GM10248 (cell line): ENCODE measurements around the gene GTF2IRD1.
"Not testable (repeated sequence)": the region's sequence is repeated elsewhere in the genome, so short reads cannot be mapped to it uniquely, and the experiment has no call there.

Experiments
- CTCF ChIA-PET: fragments of 300-600 bp; sonication (Branson Sonifier 250); formaldehyde crosslinking; extraction: SDS; loops from one replicate; lab custom pipeline; 2021; ENCODE audit warnings: antibody characterized with exemption; lab: Yijun Ruan, JAX
- POLR2A ChIA-PET: fragments of 350-650 bp; sonication (Branson Sonifier 250); formaldehyde crosslinking; extraction: SDS; loops from one replicate; lab custom pipeline; 2020; ENCODE audit warnings: antibody characterized with exemption; lab: Yijun Ruan, JAX
- DNase-seq: peaks from one replicate; pipeline ENCODE4 v3.0.0; 2012; ENCODE audit errors: extremely low spot score
- TF ChIP-seq, protein P1 (sequence below): IDR thresholded peaks from 2 replicates; pipeline ENCODE4 v1.5.1; 2012; ENCODE audit warnings: mild to moderate bottlenecking, low read depth; ENCODE audit errors: extremely low read depth, missing control alignments, control extremely low read depth

The GTF2IRD1 gene

GRCh38 chr7:74489997-74490945 is 36.6 kb downstream of the GTF2IRD1 start:
- POLR2A ChIA-PET: interaction anchor here (0.7 kb wide), 1 partner anchor 509 kb away, joined by 9 read pairs; no protein-coding TSS in a partner anchor
- DNase-seq: no peak
- CTCF ChIA-PET: interaction anchor here (1.2 kb wide), 1 partner anchor 41 kb away, joined by 3 read pairs; no protein-coding TSS in a partner anchor
- TF ChIP-seq, protein P1, sequence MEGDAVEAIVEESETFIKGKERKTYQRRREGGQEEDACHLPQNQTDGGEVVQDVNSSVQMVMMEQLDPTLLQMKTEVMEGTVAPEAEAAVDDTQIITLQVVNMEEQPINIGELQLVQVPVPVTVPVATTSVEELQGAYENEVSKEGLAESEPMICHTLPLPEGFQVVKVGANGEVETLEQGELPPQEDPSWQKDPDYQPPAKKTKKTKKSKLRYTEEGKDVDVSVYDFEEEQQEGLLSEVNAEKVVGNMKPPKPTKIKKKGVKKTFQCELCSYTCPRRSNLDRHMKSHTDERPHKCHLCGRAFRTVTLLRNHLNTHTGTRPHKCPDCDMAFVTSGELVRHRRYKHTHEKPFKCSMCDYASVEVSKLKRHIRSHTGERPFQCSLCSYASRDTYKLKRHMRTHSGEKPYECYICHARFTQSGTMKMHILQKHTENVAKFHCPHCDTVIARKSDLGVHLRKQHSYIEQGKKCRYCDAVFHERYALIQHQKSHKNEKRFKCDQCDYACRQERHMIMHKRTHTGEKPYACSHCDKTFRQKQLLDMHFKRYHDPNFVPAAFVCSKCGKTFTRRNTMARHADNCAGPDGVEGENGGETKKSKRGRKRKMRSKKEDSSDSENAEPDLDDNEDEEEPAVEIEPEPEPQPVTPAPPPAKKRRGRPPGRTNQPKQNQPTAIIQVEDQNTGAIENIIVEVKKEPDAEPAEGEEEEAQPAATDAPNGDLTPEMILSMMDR: no peak

GRCh38 chr7:74491490-74491889 is 37.8 kb downstream of the GTF2IRD1 start:
- CTCF ChIA-PET, DNase-seq, POLR2A ChIA-PET: not testable (repeated sequence)

DNA sequence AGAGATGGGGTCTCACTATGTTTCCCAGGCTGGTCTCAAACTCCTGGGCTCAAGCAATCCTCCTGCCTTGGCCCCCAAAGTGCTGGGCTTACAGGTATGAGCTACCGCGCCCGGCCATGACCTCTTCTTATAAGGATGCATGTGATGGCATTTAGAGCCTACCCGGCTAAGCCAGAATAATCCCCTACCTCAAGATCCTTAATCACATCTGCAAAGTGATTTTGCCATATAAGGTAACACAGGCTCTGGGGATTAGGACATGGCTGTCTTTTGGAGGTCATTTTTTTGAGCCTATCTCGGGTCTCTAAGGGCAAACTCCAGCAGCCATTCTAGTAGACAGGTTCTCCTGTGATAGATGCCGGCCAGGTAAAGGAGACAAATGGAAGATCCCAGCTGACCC is 39.6 kb downstream of the GTF2IRD1 start:
- TF ChIP-seq, protein P1: no peak
- no peak for DNase-seq
- ChIA-PET CTCF (no interaction called here), POLR2A (no interaction called here)

- TF ChIP-seq, protein P1: no peak
- DNase-seq: no peak
- ChIA-PET CTCF (interaction anchor here (1.0 kb wide), 1 partner anchor 11 kb away, joined by 3 read pairs; no protein-coding TSS in a partner anchor), POLR2A (no interaction called here)
These were observed 40.4 kb downstream of the GTF2IRD1 start for GRCh38 chr7:74494076-74494548.

DNA sequence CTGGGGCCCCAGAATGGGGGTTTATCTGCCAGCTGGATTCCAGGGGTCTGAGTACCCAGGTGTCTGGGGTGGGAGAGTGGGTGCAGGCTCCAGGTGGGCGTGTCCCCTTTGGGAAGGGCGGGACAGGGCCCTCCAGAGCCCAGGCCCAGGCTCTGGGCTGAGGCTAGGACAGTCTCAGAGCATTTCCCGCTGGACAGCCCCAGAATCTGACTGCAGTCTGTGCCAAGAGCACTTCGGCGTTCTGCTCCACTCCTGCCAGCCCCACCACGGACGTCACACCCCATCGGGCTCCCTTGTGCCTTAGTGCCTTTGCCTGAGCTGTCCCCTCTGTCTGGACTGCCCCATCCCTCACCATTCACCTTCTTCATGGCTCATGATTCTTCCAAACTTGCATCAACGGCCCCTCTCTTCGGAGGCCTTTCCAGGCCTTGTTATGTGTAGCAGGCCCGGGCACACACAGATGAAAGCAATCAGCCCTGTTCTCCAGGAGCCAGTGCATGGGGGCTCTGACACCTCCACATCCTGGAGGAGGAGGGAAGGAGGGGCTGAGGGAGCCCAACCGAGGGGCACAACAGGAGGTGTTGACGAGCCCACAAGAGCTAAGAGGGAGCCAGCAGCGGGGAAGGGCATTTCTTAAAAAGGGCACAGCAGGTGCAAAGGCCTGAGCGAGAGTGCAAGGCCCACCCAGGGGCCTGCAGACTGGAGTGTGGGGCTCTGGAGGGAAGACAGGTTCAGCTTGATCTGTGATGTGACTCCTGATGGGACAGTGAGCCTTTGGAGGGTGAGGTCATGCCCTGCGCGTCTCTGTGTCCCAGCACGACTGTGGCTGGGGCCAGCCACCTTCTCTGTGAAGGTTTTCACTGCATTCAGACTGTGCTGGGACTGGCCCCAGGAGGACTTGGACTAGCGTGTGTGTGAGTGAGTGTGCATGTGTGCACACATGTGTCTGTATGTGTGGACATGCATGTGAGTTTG is 41.7 kb downstream of the GTF2IRD1 start:
- no peak for DNase-seq
- POLR2A ChIA-PET: no interaction called here
- CTCF ChIA-PET: no interaction called here
- TF ChIP-seq, protein P1: no peak

GRCh38 chr7:74496272-74496671 is 42.6 kb downstream of the GTF2IRD1 start:
- ChIA-PET POLR2A (no interaction called here), CTCF (no interaction called here)
- TF ChIP-seq, protein P1: no peak
- no peak for DNase-seq

DNA sequence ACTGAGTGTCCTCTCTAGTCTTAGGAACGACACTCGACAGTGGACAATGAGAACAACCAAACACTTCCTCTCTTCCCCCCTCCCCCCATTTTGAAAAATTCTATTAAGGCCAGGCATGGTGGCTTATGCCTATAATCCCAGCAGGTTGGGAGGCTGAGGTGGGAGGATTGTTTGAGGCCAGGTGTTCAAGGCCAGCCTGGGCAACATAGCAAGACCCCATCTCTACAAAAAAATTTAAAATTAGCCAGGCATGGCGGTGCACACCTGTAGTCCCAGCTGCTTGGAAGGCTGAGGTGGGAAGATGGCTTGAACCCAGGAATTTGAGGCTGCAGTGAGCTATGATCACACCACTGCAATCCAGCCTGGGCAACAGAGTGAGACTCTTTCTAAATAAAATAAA is 43.1 kb downstream of the GTF2IRD1 start:
- CTCF ChIA-PET, DNase-seq, POLR2A ChIA-PET: not testable (repeated sequence)
